Measurements from ENCODE around the gene LIPC.

LIPC gene

GRCh38 chr15:58562135-58562534, 130.3 kb downstream of the LIPC start:
- Histone ChIP-seq H3K36me3 (replicated peaks; ENCODE audit: insufficient read depth, low read length) (no peaks in the 10 kb centered on the region), H3F3A (ENCODE audit: insufficient read depth, low read length) (no peaks in the 10 kb centered on the region), H4K20me1 (ENCODE audit: insufficient read depth, low read length) (no peaks in the 10 kb centered on the region)

GRCh38 chr15:58564981-58565380, 133.2 kb downstream of the LIPC start:
- no peaks in the 10 kb centered on the region for H3K27me3 ChIP-seq (replicated peaks; ENCODE audit: insufficient read depth, low read length)
- H2AFZ ChIP-seq (ENCODE audit: low read length): no peak overlapping the region

More at GRCh38 chr15:58562135-58562534, 130.3 kb downstream of the LIPC start:
- Histone ChIP-seq H3K4me2 (ENCODE audit: low read depth, low read length) (no peak overlapping the region), H3K9me2 (replicated peaks; ENCODE audit: insufficient read depth, low read length) (no peaks in the 10 kb centered on the region), H3K27me3 (replicated peaks; ENCODE audit: insufficient read depth, low read length) (no peaks in the 10 kb centered on the region), H3K9ac (ENCODE audit: low read length) (no peak overlapping the region), H3K27ac (ENCODE audit: low read length) (no peak overlapping the region), H3K79me2 (ENCODE audit: low read length) (no peaks in the 10 kb centered on the region), H2AFZ (ENCODE audit: low read length) (no peak overlapping the region), H3K4me3 (ENCODE audit: low read length) (no peak overlapping the region), H3K4me1 (ENCODE audit: low read length) (no peaks in the 10 kb centered on the region), H3K9me3 (replicated peaks; ENCODE audit: insufficient read depth, low read length) (no peaks in the 10 kb centered on the region)
- no peak for DNase-seq
- TF ChIP-seq EZH2 (optimal IDR thresholded peaks at IDR 0.05; ENCODE audit: low read depth, low read length): no peak
- TF ChIP-seq EZH2phosphoT487 (IDR thresholded peaks at IDR 0.05; ENCODE audit: low read length): no peak
- no peak for TF ChIP-seq CTCF (IDR thresholded peaks at IDR 0.05; ENCODE audit: low read length)

GRCh38 chr15:58565619-58566018, 133.8 kb downstream of the LIPC start:
- no peak overlapping the region for H3K9ac ChIP-seq (ENCODE audit: low read length)
- DNase-seq: no peak
- no peaks in the 10 kb centered on the region for H3K9me3 ChIP-seq (replicated peaks; ENCODE audit: insufficient read depth, low read length)
- H2AFZ ChIP-seq (ENCODE audit: low read length): no peak overlapping the region
- no peaks in the 10 kb centered on the region for H3K79me2 ChIP-seq (ENCODE audit: low read length)
- no peaks in the 10 kb centered on the region for H3K36me3 ChIP-seq (replicated peaks; ENCODE audit: insufficient read depth, low read length)
- H3K27ac ChIP-seq (ENCODE audit: low read length): no peak overlapping the region
- no peak overlapping the region for H3K4me3 ChIP-seq (ENCODE audit: low read length)
- H3K9me2 ChIP-seq (replicated peaks; ENCODE audit: insufficient read depth, low read length): no peaks in the 10 kb centered on the region
- no peaks in the 10 kb centered on the region for H3F3A ChIP-seq (ENCODE audit: insufficient read depth, low read length)
- TF ChIP-seq CTCF (IDR thresholded peaks at IDR 0.05; ENCODE audit: low read length): no peak
- TF ChIP-seq EZH2 (optimal IDR thresholded peaks at IDR 0.05; ENCODE audit: low read depth, low read length): no peak
- TF ChIP-seq EZH2phosphoT487 (IDR thresholded peaks at IDR 0.05; ENCODE audit: low read length): no peak
- H3K4me2 ChIP-seq (ENCODE audit: low read depth, low read length): no peak overlapping the region
- no peaks in the 10 kb centered on the region for H3K27me3 ChIP-seq (replicated peaks; ENCODE audit: insufficient read depth, low read length)
- peaks cover 6% of the 10 kb centered on the region; the same call in 1 of the 2 replicates for H3K4me1 ChIP-seq (ENCODE audit: low read length)
- no peaks in the 10 kb centered on the region for H4K20me1 ChIP-seq (ENCODE audit: insufficient read depth, low read length)

More at GRCh38 chr15:58564981-58565380, 133.2 kb downstream of the LIPC start:
- H3K4me1 ChIP-seq (ENCODE audit: low read length): peaks cover 6% of the 10 kb centered on the region; the same call in 1 of the 2 replicates
- DNase-seq: no peak
- H3K9me2 ChIP-seq (replicated peaks; ENCODE audit: insufficient read depth, low read length): no peaks in the 10 kb centered on the region
- H3K9ac ChIP-seq (ENCODE audit: low read length): no peak overlapping the region
- no peak overlapping the region for H3K4me2 ChIP-seq (ENCODE audit: low read depth, low read length)
- H3K9me3 ChIP-seq (replicated peaks; ENCODE audit: insufficient read depth, low read length): no peaks in the 10 kb centered on the region
- no peak overlapping the region for H3K4me3 ChIP-seq (ENCODE audit: low read length)
- no peaks in the 10 kb centered on the region for H3K36me3 ChIP-seq (replicated peaks; ENCODE audit: insufficient read depth, low read length)
- no peaks in the 10 kb centered on the region for H4K20me1 ChIP-seq (ENCODE audit: insufficient read depth, low read length)
- H3F3A ChIP-seq (ENCODE audit: insufficient read depth, low read length): no peaks in the 10 kb centered on the region
- H3K79me2 ChIP-seq (ENCODE audit: low read length): no peaks in the 10 kb centered on the region
- TF ChIP-seq EZH2phosphoT487 (IDR thresholded peaks at IDR 0.05; ENCODE audit: low read length) (no peak), EZH2 (optimal IDR thresholded peaks at IDR 0.05; ENCODE audit: low read depth, low read length) (no peak), CTCF (IDR thresholded peaks at IDR 0.05; ENCODE audit: low read length) (no peak)
- no peak overlapping the region for H3K27ac ChIP-seq (ENCODE audit: low read length)
